Measurements from ENCODE around the gene MORC2. TPM values are rescaled to one million over a fixed set of nuclear protein-coding genes. Genes with fewer than 3 reads are reported as not detected.

MORC2 gene
- total and polyA plus RNA-seq, 10 of the 15 experiments (the other 5 are each of a cell fraction or from before 2014, with no cell fraction given) = 1.7 to 16.3 (median 9.0) TPM

DNA sequence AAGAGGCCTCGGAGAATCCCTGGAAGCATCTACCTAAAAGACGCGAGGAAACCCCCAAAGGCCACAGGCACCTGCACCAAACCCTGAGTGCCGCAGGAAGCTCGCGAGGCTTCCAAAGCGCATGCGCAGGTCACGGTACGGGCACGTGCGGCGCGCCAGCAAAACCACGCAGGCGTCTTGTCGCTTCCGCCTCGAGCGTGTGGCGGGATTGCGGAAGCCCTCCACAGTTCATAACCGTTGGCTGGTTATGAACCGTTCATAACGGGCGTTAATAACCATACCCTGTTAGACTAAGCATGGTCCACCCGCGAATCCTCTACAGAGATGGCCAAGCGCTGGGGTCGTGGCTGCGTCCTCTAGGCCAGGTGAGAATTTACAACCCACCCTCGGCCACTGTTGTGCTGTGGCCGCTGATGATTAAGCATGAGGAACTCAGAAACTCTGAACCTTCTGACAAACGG lies 46.4 kb downstream of the MORC2 start (continued):
- peak; percentile 45; the same call in 1 of the 2 replicates for TF ChIP-seq ZBTB4 (CRISPR knock-in tag; IDR thresholded peaks at IDR 0.05)
- no peak for TF ChIP-seq SREBF2 (IDR thresholded peaks at IDR 0.05; ENCODE audit: low read length)
- no peak for TF ChIP-seq HDAC6 (IDR thresholded peaks at IDR 0.05; ENCODE audit: unreplicated experiment)
- 0 out of 2 replicates have a peak, but pooled peaks have one; percentile 23 for TF ChIP-seq FOXK2 (IDR thresholded peaks at IDR 0.05)
- TF ChIP-seq, protein P1, sequence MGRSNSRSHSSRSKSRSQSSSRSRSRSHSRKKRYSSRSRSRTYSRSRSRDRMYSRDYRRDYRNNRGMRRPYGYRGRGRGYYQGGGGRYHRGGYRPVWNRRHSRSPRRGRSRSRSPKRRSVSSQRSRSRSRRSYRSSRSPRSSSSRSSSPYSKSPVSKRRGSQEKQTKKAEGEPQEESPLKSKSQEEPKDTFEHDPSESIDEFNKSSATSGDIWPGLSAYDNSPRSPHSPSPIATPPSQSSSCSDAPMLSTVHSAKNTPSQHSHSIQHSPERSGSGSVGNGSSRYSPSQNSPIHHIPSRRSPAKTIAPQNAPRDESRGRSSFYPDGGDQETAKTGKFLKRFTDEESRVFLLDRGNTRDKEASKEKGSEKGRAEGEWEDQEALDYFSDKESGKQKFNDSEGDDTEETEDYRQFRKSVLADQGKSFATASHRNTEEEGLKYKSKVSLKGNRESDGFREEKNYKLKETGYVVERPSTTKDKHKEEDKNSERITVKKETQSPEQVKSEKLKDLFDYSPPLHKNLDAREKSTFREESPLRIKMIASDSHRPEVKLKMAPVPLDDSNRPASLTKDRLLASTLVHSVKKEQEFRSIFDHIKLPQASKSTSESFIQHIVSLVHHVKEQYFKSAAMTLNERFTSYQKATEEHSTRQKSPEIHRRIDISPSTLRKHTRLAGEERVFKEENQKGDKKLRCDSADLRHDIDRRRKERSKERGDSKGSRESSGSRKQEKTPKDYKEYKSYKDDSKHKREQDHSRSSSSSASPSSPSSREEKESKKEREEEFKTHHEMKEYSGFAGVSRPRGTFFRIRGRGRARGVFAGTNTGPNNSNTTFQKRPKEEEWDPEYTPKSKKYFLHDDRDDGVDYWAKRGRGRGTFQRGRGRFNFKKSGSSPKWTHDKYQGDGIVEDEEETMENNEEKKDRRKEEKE (IDR thresholded peaks at IDR 0.05) = peak; percentile 66; the same call in 1 of the 2 replicates
- TF ChIP-seq CREB1 (IDR thresholded peaks at IDR 0.05; ENCODE audit: low read depth) = 0 out of 2 replicates have a peak, but pooled peaks have one; percentile 9
- TF ChIP-seq MTA3 (IDR thresholded peaks at IDR 0.05; ENCODE audit: borderline replicate concordance, low read length) = no peak
- TF ChIP-seq KLF5 (IDR thresholded peaks at IDR 0.05; ENCODE audit: partially characterized antibody) = peak; percentile 77
- peak; percentile 55 for TF ChIP-seq E2F8 (IDR thresholded peaks at IDR 0.05; ENCODE audit: low read depth, partially characterized antibody)
- peak; percentile 63; the same call in 1 of the 2 replicates for TF ChIP-seq RELB (IDR thresholded peaks at IDR 0.05; ENCODE audit: low read depth)
- TF ChIP-seq, protein P2, sequence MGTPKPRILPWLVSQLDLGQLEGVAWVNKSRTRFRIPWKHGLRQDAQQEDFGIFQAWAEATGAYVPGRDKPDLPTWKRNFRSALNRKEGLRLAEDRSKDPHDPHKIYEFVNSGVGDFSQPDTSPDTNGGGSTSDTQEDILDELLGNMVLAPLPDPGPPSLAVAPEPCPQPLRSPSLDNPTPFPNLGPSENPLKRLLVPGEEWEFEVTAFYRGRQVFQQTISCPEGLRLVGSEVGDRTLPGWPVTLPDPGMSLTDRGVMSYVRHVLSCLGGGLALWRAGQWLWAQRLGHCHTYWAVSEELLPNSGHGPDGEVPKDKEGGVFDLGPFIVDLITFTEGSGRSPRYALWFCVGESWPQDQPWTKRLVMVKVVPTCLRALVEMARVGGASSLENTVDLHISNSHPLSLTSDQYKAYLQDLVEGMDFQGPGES (IDR thresholded peaks at IDR 0.05) = no peak
- TF ChIP-seq EZH2 (IDR thresholded peaks at IDR 0.05; ENCODE audit: borderline replicate concordance, control insufficient read depth, low read depth, low read length) = no peak
- TF ChIP-seq E4F1 (IDR thresholded peaks at IDR 0.05; ENCODE audit: borderline replicate concordance, partially characterized antibody) = no peak
- TF ChIP-seq, protein P3, sequence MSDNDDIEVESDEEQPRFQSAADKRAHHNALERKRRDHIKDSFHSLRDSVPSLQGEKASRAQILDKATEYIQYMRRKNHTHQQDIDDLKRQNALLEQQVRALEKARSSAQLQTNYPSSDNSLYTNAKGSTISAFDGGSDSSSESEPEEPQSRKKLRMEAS (IDR thresholded peaks at IDR 0.05; ENCODE audit: low read depth, low read length) = peak; percentile 97

All from GM12878 (cell line).